HCT116 (cell line): ENCODE data around the gene AOC1. TPM values are rescaled to one million over a fixed set of nuclear protein-coding genes. Genes with fewer than 3 reads are reported as not detected.

ENCODE experiments used
- ATAC-seq: fragments of 200-7000 bp; cut with Tn5 transposase; 2 replicates; pipeline ENCODE4 v1.9.1; 2020; ENCODE audit warnings: mild to moderate bottlenecking, moderate library complexity
- BruUV-seq: library from RNA; stranded (reverse); fragments of 400-500 nt; replicated peaks from 2 replicates; lab custom pipeline; 2021; lab: Mats Ljungman, UMichigan
- CTCF ChIA-PET: fragments of 300-600 bp; sonication (Branson Sonifier 250); formaldehyde crosslinking; loops from one replicate; lab custom pipeline; 2021; ENCODE audit warnings: antibody characterized with exemption; lab: Charles Lee
- POLR2A ChIA-PET: fragments of 300-600, 350-600 bp; sonication (Branson Sonifier 250); formaldehyde crosslinking; loops from one replicate; lab custom pipeline; 2021; ENCODE audit warnings: antibody characterized with exemption; lab: Charles Lee
- RAD21 ChIA-PET, 2 experiments: fragments of 300-600 bp; sonication (Branson Sonifier 250); formaldehyde crosslinking; loops; one replicate each; lab custom pipeline; 2023; ENCODE audit warnings: low total read pairs in 2 of 2; ENCODE audit not compliant: uncharacterized antibody in 2 of 2, unreplicated experiment in 2 of 2, low non-redundant PET in 1 of 2; lab: Charles Lee
- DNase-seq: peaks from one replicate; pipeline ENCODE4 v3.0.0-alpha.2; 2010; ENCODE audit warnings: low read depth, low spot score
- H2AFZ ChIP-seq: fragments of 200-600 bp; shearing (Covaris generic), sonication (generic); 2 replicates; pipeline ENCODE4 v1.6.1; 2017; ENCODE audit warnings: low read depth, mixed run types, mixed read lengths, antibody characterized with exemption, low read length; ENCODE audit not compliant: poor library complexity, severe bottlenecking
- H3K27ac ChIP-seq: 2 replicates; pipeline ENCODE4 v1.5.1; 2012; ENCODE audit warnings: low read depth, low read length
- H3K27me3 ChIP-seq: fragments of 200-600 bp; sonication (generic); 2 replicates; pipeline ENCODE4 v1.6.1; 2016; ENCODE audit warnings: mixed run types, low read length, mixed read lengths; ENCODE audit not compliant: insufficient read depth
- H3K36me3 ChIP-seq, 2 experiments: fragments of 200-500 bp in 1 of 2; fragments of 200-600 bp in 1 of 2; sonication (Bioruptor generic) in 1 of 2; sonication (generic) in 1 of 2; 2 replicates each; pipeline versions ENCODE4 v1.5.1 to v1.6.1; 2014 to 2016; ENCODE audit warnings: low read length in 2 of 2, inconsistent platforms in 1 of 2, mixed read lengths in 1 of 2, mixed run types in 1 of 2; ENCODE audit not compliant: insufficient read depth in 2 of 2, control insufficient read depth in 1 of 2
- H3K4me1 ChIP-seq, 2 experiments: fragments of 200-600 bp in 1 of 2; sonication (generic) in 1 of 2; 2 replicates each; pipeline versions ENCODE4 v1.5.1 to v1.6.1; 2012 to 2017; ENCODE audit warnings: low read length in 2 of 2, inconsistent platforms in 1 of 2, mild to moderate bottlenecking in 1 of 2, mixed read lengths in 1 of 2, mixed run types in 1 of 2, moderate library complexity in 1 of 2; ENCODE audit not compliant: insufficient read depth in 2 of 2, control insufficient read depth in 1 of 2
- H3K4me2 ChIP-seq: fragments of 200-600 bp; sonication (generic); 2 replicates; pipeline ENCODE4 v1.6.1; 2017; ENCODE audit warnings: mixed run types, low read length, mixed read lengths
- H3K4me3 ChIP-seq, 2 experiments: fragments of 200-600 bp in 1 of 2; sonication (generic) in 1 of 2; replicated peaks in 1 of 2; 2 replicates each; pipeline ENCODE4 v1.5.1; 2011 to 2016; ENCODE audit warnings: low read length in 2 of 2, control low read depth in 1 of 2, low read depth in 1 of 2, mild to moderate bottlenecking in 1 of 2, mixed read lengths in 1 of 2, mixed run types in 1 of 2
- H3K79me2 ChIP-seq: fragments of 200-600 bp; sonication (generic); 2 replicates; pipeline ENCODE4 v1.6.1; 2017; ENCODE audit warnings: mild to moderate bottlenecking, mixed run types, low read length, moderate library complexity, mixed read lengths; ENCODE audit not compliant: insufficient read depth
- H3K9ac ChIP-seq: fragments of 200-600 bp; sonication (generic); 2 replicates; pipeline ENCODE4 v1.6.1; 2016; ENCODE audit warnings: low read length, mixed read lengths
- H3K9me2 ChIP-seq: fragments of 200-600 bp; sonication (generic), shearing (Covaris generic); 2 replicates; pipeline ENCODE4 v1.6.1; 2017; ENCODE audit warnings: mixed run types, mild to moderate bottlenecking, moderate library complexity; ENCODE audit not compliant: insufficient read depth
- H3K9me3 ChIP-seq, 2 experiments: fragments of 200-500 bp in 1 of 2; fragments of 200-600 bp in 1 of 2; sonication (Bioruptor generic) in 1 of 2; sonication (generic) in 1 of 2; 2 replicates each; pipeline ENCODE4 v1.6.1; 2014 to 2017; ENCODE audit warnings: low read length in 2 of 2, mixed read lengths in 2 of 2, inconsistent platforms in 1 of 2, low read depth in 1 of 2, mild to moderate bottlenecking in 1 of 2, mixed run types in 1 of 2, moderate library complexity in 1 of 2; ENCODE audit not compliant: control insufficient read depth in 1 of 2, insufficient read depth in 1 of 2
- H4K20me1 ChIP-seq: fragments of 200-600 bp; sonication (generic), shearing (Covaris generic); 2 replicates; pipeline ENCODE4 v1.6.1; 2017; ENCODE audit warnings: mixed run types, mild to moderate bottlenecking, moderate library complexity; ENCODE audit not compliant: insufficient read depth
- CBX3 ChIP-seq: IDR thresholded peaks from 2 replicates; pipeline ENCODE4 v1.6.1; 2012; ENCODE audit warnings: low read depth
- CEBPB ChIP-seq: IDR thresholded peaks from 2 replicates; pipeline ENCODE4 v1.6.1; 2012; ENCODE audit warnings: low read depth
- EGR1 ChIP-seq: IDR thresholded peaks from 2 replicates; pipeline ENCODE4 v1.6.1; 2012; ENCODE audit warnings: low read depth
- EZH2 ChIP-seq: fragments of 200-600 bp; sonication (generic); IDR thresholded peaks from 2 replicates; pipeline ENCODE4 v1.6.1; 2017; ENCODE audit warnings: antibody characterized with exemption, mixed run types
- JUND ChIP-seq: IDR thresholded peaks from 2 replicates; pipeline ENCODE4 v1.6.1; 2012
- POLR2A ChIP-seq: IDR thresholded peaks from 2 replicates; pipeline ENCODE4 v1.7.0; 2011; ENCODE audit warnings: borderline replicate concordance; ENCODE audit not compliant: insufficient read depth, insufficient read length; ENCODE audit errors: extremely low read depth
- POLR2AphosphoS5 ChIP-seq: IDR thresholded peaks from 2 replicates; pipeline ENCODE4 v1.6.1; 2011; ENCODE audit warnings: mild to moderate bottlenecking, low read depth, low read length, moderate library complexity
- RAD21 ChIP-seq: IDR thresholded peaks from 2 replicates; pipeline ENCODE4 v1.6.1; 2012; ENCODE audit warnings: low read depth, mild to moderate bottlenecking
- REST ChIP-seq: IDR thresholded peaks from 2 replicates; pipeline ENCODE4 v1.6.1; 2012; ENCODE audit warnings: low read depth
- SRF ChIP-seq: IDR thresholded peaks from 2 replicates; pipeline ENCODE4 v1.6.1; 2012; ENCODE audit warnings: low read depth
- TCF7L2 ChIP-seq: IDR thresholded peaks from 2 replicates; pipeline ENCODE4 v1.7.0; 2011; ENCODE audit warnings: borderline replicate concordance, inconsistent platforms; ENCODE audit not compliant: insufficient read depth, insufficient read length; ENCODE audit errors: extremely low read depth
- YY1 ChIP-seq: IDR thresholded peaks from 2 replicates; pipeline ENCODE4 v1.6.1; 2011; ENCODE audit warnings: low read length, low read depth, moderate library complexity, mild to moderate bottlenecking; ENCODE audit not compliant: insufficient replicate concordance; ENCODE audit errors: extremely low read depth
- ZBTB33 ChIP-seq: IDR thresholded peaks from 2 replicates; pipeline ENCODE4 v1.6.1; 2011; ENCODE audit warnings: mild to moderate bottlenecking, low read length, moderate library complexity; ENCODE audit not compliant: insufficient replicate concordance; ENCODE audit errors: extremely low read depth
- ZFX ChIP-seq: fragments of 450-650 bp; IDR thresholded peaks from 2 replicates; pipeline ENCODE4 v1.6.1; 2017
- ZNF274 ChIP-seq: fragments of 200-500 bp; sonication (Bioruptor generic); IDR thresholded peaks from 2 replicates; pipeline ENCODE4 v1.6.1; 2014; ENCODE audit warnings: mild to moderate bottlenecking, low read depth, low read length, inconsistent platforms
- intact Hi-C: fragments of 100-400 bp; cut with micrococcal nuclease; formaldehyde crosslinking; loops from 2 replicates; pipeline ENCODE4 v1.10.0; 2022
- total RNA-seq: library from RNA; stranded (reverse); gene quantifications from one replicate; pipeline ENCODE4 v1.2.1, GENCODE V29; 2021; ENCODE audit not compliant: unreplicated experiment

AOC1 gene
- total RNA-seq, 1 experiment from 2014 or later, result 0.37 TPM

- no peaks in the 10 kb centered on the region for H3K4me1 ChIP-seq
- RAD21 ChIA-PET, result no interaction called here
- TF ChIP-seq POLR2A (no peak), ZFX (no peak), YY1 (no peak), JUND (no peak), ZNF274 (no peak)
- TF ChIP-seq, all 23 proteins: peak for 0
- DNase-seq (no peak), ATAC-seq (no peak)
- intact Hi-C loops, result no loop called here
- Histone ChIP-seq H3K4me2 (no peak overlapping the region), H3K27me3 (no peaks in the 10 kb centered on the region), H2AFZ (no peak overlapping the region), H3K36me3 (no peaks in the 10 kb centered on the region), H4K20me1 (no peaks in the 10 kb centered on the region), H3K9ac (no peak overlapping the region), H3K9me3 (peaks cover 0 to 9% of the 10 kb centered on the region in 2 experiments; a peak in 1 of 4 replicates), H3K27ac (no peak overlapping the region), H3K9me2 (no peaks in the 10 kb centered on the region), H3K79me2 (no peaks in the 10 kb centered on the region), H3K4me3 (no peak overlapping the region)
- CTCF ChIA-PET, result interaction anchor here (1.3 kb wide), 1 partner anchor 119 kb away, joined by 3 read pairs; no protein-coding TSS in a partner anchor
- POLR2A ChIA-PET, result no interaction called here
- no TSS peak for BruUV-seq
Observed at GRCh38 chr7:150890853-150891584, 38.7 kb downstream of the AOC1 start.

- no peaks in the 10 kb centered on the region for H3K27me3 ChIP-seq
- peaks cover 0 to 9% of the 10 kb centered on the region in 2 experiments; a peak in 1 of 4 replicates for H3K9me3 ChIP-seq
- POLR2A ChIA-PET, result no interaction called here
- RAD21 ChIA-PET, result no interaction called here
- H3K27ac ChIP-seq, result no peak overlapping the region
- no peak overlapping the region for H3K4me3 ChIP-seq
- no peaks in the 10 kb centered on the region for H3K4me1 ChIP-seq
- H3K9ac ChIP-seq, result no peak overlapping the region
- no peak overlapping the region for H2AFZ ChIP-seq
- intact Hi-C loops, result no loop called here
- no peaks in the 10 kb centered on the region for H3K9me2 ChIP-seq
- H3K4me2 ChIP-seq, result no peak overlapping the region
- ATAC-seq, result no peak
- no peaks in the 10 kb centered on the region for H3K36me3 ChIP-seq
- no TSS peak for BruUV-seq
- CTCF ChIA-PET, result interaction anchor here (1.3 kb wide), 1 partner anchor 118 kb away, joined by 3 read pairs; no protein-coding TSS in a partner anchor
- no peaks in the 10 kb centered on the region for H4K20me1 ChIP-seq
- DNase-seq, result no peak
- H3K79me2 ChIP-seq, result no peaks in the 10 kb centered on the region
- TF ChIP-seq EZH2, result no peak
- no peak for TF ChIP-seq ZBTB33
- TF ChIP-seq RAD21, result no peak
- no peak for TF ChIP-seq POLR2A
- no peak for TF ChIP-seq CEBPB
- no peak for TF ChIP-seq ZNF274
- no peak for TF ChIP-seq EGR1
- no peak for TF ChIP-seq TCF7L2
- no peak for TF ChIP-seq CBX3
- TF ChIP-seq POLR2AphosphoS5, result no peak
- TF ChIP-seq SRF, result no peak
- TF ChIP-seq REST, result no peak
Observed at GRCh38 chr7:150891740-150892139, 39.4 kb downstream of the AOC1 start.
